Neuronal stem cell (in vitro differentiated cells): ENCODE results near the gene TRANK1. TPM values are rescaled to one million over a fixed set of nuclear protein-coding genes. Genes with fewer than 3 reads are reported as not detected.

Experiments
- DNase-seq: peaks from one replicate; pipeline ENCODE4 v3.0.0-alpha.2; 2013; ENCODE audit warnings: low spot score
- H2AFZ ChIP-seq: one replicate; pipeline ENCODE4 v1.6.1; 2013; ENCODE audit warnings: mild to moderate bottlenecking, low read length, inconsistent platforms
- H2AK5ac ChIP-seq: 2 replicates; pipeline ENCODE4 v1.6.1; 2013; ENCODE audit warnings: low read depth, mild to moderate bottlenecking, inconsistent platforms, low read length, moderate library complexity, mixed read lengths
- H2BK120ac ChIP-seq: 2 replicates; pipeline ENCODE4 v1.6.1; 2013; ENCODE audit warnings: low read depth, mild to moderate bottlenecking, inconsistent platforms, low read length, moderate library complexity, mixed read lengths
- H2BK12ac ChIP-seq: one replicate; pipeline ENCODE4 v1.6.1; 2013; ENCODE audit warnings: low read length, inconsistent platforms
- H2BK15ac ChIP-seq: 2 replicates; pipeline ENCODE4 v1.6.1; 2013; ENCODE audit warnings: mild to moderate bottlenecking, low read length, inconsistent platforms, mixed read lengths
- H2BK5ac ChIP-seq: one replicate; pipeline ENCODE4 v1.6.1; 2013; ENCODE audit warnings: inconsistent platforms, mild to moderate bottlenecking, low read length, moderate library complexity
- H3K14ac ChIP-seq: one replicate; pipeline ENCODE4 v1.6.1; 2013; ENCODE audit warnings: low read length, inconsistent platforms
- H3K18ac ChIP-seq: 2 replicates; pipeline ENCODE4 v1.6.1; 2013; ENCODE audit warnings: low read length, inconsistent platforms
- H3K23ac ChIP-seq: 2 replicates; pipeline ENCODE4 v1.6.1; 2013; ENCODE audit warnings: low read depth, mild to moderate bottlenecking, mixed read lengths, low read length, inconsistent platforms; ENCODE audit not compliant: poor library complexity
- H3K27ac ChIP-seq: replicated peaks from 3 replicates; pipeline ENCODE4 v1.5.1; 2013; ENCODE audit warnings: low read length, inconsistent platforms
- H3K27me3 ChIP-seq, 3 experiments: 2 replicates each; pipeline ENCODE4 v1.6.1; 2013; ENCODE audit warnings: low read length in 3 of 3, mild to moderate bottlenecking in 2 of 3, inconsistent platforms in 1 of 3, low read depth in 1 of 3, mixed read lengths in 1 of 3, moderate library complexity in 1 of 3; ENCODE audit not compliant: control insufficient read depth in 3 of 3, insufficient read depth in 3 of 3
- H3K36me3 ChIP-seq, 2 donors: replicated peaks in 1 of 2; 2 replicates each; pipeline ENCODE4 v1.6.1; 2013; ENCODE audit warnings: low read length in 2 of 2; ENCODE audit not compliant: control insufficient read depth in 2 of 2, insufficient read depth in 2 of 2
- H3K4ac ChIP-seq: 2 replicates; pipeline ENCODE4 v1.6.1; 2013; ENCODE audit warnings: inconsistent platforms, mild to moderate bottlenecking, low read length, moderate library complexity
- H3K4me1 ChIP-seq, 2 donors: 1 replicate in 1 of 2; 2 replicates in 1 of 2; pipeline ENCODE4 v1.6.1; 2013; ENCODE audit warnings: low read length in 2 of 2, low read depth in 1 of 2; ENCODE audit not compliant: control insufficient read depth in 2 of 2, insufficient read depth in 1 of 2
- H3K4me2 ChIP-seq: one replicate; pipeline ENCODE4 v1.6.1; 2013; ENCODE audit warnings: mild to moderate bottlenecking, low read length, inconsistent platforms; ENCODE audit not compliant: insufficient read depth, poor library complexity, severe bottlenecking
- H3K4me3 ChIP-seq, 2 donors: 2 replicates each; pipeline ENCODE4 v1.5.1; 2013; ENCODE audit warnings: low read length in 2 of 2, mild to moderate bottlenecking in 2 of 2, inconsistent platforms in 1 of 2, moderate library complexity in 1 of 2
- H3K79me1 ChIP-seq: one replicate; pipeline ENCODE4 v1.6.1; 2013; ENCODE audit warnings: low read depth, mild to moderate bottlenecking, inconsistent platforms, low read length, moderate library complexity
- H3K9ac ChIP-seq: one replicate; pipeline ENCODE4 v1.6.1; 2013; ENCODE audit warnings: mild to moderate bottlenecking, low read depth, low read length, inconsistent platforms; ENCODE audit not compliant: poor library complexity
- H3K9me3 ChIP-seq, 2 donors: replicated peaks in 1 of 2; 2 replicates each; pipeline versions ENCODE3 to v1.6.1; 2013; ENCODE audit warnings: low read length in 2 of 2, mild to moderate bottlenecking in 2 of 2, inconsistent platforms in 1 of 2, low read depth in 1 of 2, mixed read lengths in 1 of 2, moderate library complexity in 1 of 2; ENCODE audit not compliant: control insufficient read depth in 2 of 2, insufficient read depth in 1 of 2
- H4K8ac ChIP-seq: one replicate; pipeline ENCODE4 v1.6.1; 2013; ENCODE audit warnings: low read depth, mild to moderate bottlenecking, inconsistent platforms, low read length, moderate library complexity
- H4K91ac ChIP-seq: one replicate; pipeline ENCODE4 v1.6.1; 2013; ENCODE audit warnings: low read length, low read depth, mild to moderate bottlenecking, inconsistent platforms; ENCODE audit not compliant: poor library complexity
- whole genome bisulfite sequencing, 2 donors: extraction: QIAGEN DNeasy Blood & Tissue Kit; methylation state at CpG; one replicate each; pipeline ENCODE4 v1.1.7; 2013; ENCODE audit warnings: missing lambda C conversion rate in 2 of 2, mixed read lengths in 1 of 2; ENCODE audit not compliant: insufficient read length in 2 of 2, insufficient replicate concordance in 1 of 2; ENCODE audit errors: extremely low coverage in 2 of 2; 5-methylcytosine and 5-hydroxymethylcytosine counted together
- small RNA-seq: library from polyadenylated mRNA; stranded (forward); fragments of <200 nt; extraction: miRNeasy Mini kit (QIAGEN cat#:217004); gene quantifications from one replicate; pipeline ENCODE3, GENCODE V24; 2013; ENCODE audit not compliant: insufficient read depth

TRANK1 gene

DNA sequence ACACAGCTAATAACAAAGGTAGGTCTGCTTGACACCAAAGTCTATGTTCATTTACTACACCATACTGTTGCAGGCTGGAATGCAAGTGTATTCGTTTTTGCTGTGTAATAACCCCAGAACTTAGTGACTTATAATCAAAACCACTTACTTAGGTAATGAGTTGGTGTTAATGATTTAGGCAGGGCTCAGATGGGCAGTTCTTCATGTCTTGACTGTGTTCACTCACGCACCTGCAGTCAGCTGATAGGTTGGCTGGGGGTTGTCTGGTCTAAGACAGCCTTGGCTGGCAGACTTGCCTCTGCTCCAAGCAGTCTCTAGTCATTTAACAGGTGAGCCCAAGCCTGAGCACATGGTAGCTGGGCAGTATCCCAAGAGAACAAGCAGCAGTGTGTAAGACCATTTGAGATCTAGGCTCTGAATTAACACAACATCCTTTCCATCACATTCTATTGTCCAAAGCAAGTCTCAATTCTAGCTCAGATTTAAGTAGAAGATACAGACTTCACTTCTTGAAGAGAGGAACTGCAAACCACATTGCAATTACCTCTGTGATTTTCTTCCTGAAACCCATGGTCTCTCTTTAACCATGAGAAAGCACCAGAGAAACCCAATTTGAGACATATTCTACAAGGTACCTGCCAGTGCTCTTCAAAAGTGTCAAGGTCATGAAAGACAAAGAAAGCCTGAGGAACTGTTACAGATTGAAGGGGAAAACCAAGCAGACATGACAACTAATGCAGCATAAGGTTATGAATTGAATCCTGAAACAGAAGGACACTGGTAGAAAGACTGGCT is 167.2 kb downstream of the TRANK1 start:
- Histone ChIP-seq H3K18ac (no peak overlapping the region), H2BK5ac (no peak overlapping the region), H3K4me2 (no peak overlapping the region), H3K79me1 (no peaks in the 10 kb centered on the region), H3K23ac (no peak overlapping the region), H2BK120ac (no peak overlapping the region), H3K9me3 (no peaks in the 10 kb centered on the region), H2BK12ac (no peak overlapping the region), H3K27me3 (no peaks in the 10 kb centered on the region), H4K8ac (no peak overlapping the region), H2BK15ac (no peak overlapping the region), H2AK5ac (no peak overlapping the region), H3K4ac (no peak overlapping the region), H3K4me1 (no peaks in the 10 kb centered on the region), H3K4me3 (no peak overlapping the region), H4K91ac (no peak overlapping the region), H3K9ac (no peak overlapping the region), H3K36me3 (no peaks in the 10 kb centered on the region), H3K14ac (no peak overlapping the region), H2AFZ (no peak overlapping the region), H3K27ac (no peak overlapping the region)
- no peak for DNase-seq
- WGBS, 2 donors: no CpG with 5 or more reads among the region's 2 CpGs

Small RNA genes within 50 kb of the gene (small RNA-seq; reads per million reads assigned to genes)
- gene RNU6ATAC4P: not detected
